GM23338 (cell line): Measurements from ENCODE around the gene DUSP1. TPM values are rescaled to one million over a fixed set of nuclear protein-coding genes. Genes with fewer than 3 reads are reported as not detected.

Source experiments
- ATAC-seq: fragments of 200-7000 bp; cut with Tn5 transposase; 3 replicates; pipeline ENCODE4 v1.9.1; 2020
- DNase-seq: peaks from one replicate; pipeline ENCODE4 v3.0.0-alpha.2; 2015; ENCODE audit warnings: low spot score
- H2AFZ ChIP-seq: fragments of 200-600 bp; sonication (generic); 2 replicates; pipeline ENCODE4 v1.8.0; 2016; ENCODE audit warnings: antibody characterized with exemption, mild to moderate bottlenecking, moderate library complexity
- H3F3A ChIP-seq: fragments of 200-600 bp; sonication (generic); replicated peaks from 2 replicates; pipeline ENCODE4 v1.8.0; 2017; ENCODE audit warnings: antibody characterized with exemption, mixed run types, low read depth
- H3K27ac ChIP-seq: fragments of 200-600 bp; sonication (generic); 2 replicates; pipeline ENCODE4 v1.6.1; 2016; ENCODE audit warnings: low read depth
- H3K27me3 ChIP-seq: fragments of 200-600 bp; sonication (generic); 2 replicates; pipeline ENCODE4 v1.8.0; 2016; ENCODE audit warnings: mild to moderate bottlenecking, mixed run types, moderate library complexity; ENCODE audit not compliant: insufficient read depth
- H3K36me3 ChIP-seq: fragments of 200-600 bp; sonication (generic); 2 replicates; pipeline ENCODE4 v1.8.0; 2016; ENCODE audit warnings: mild to moderate bottlenecking; ENCODE audit not compliant: insufficient read depth
- H3K4me1 ChIP-seq: fragments of 200-600 bp; sonication (generic); 2 replicates; pipeline ENCODE4 v1.8.0; 2016; ENCODE audit warnings: mild to moderate bottlenecking, moderate library complexity; ENCODE audit not compliant: insufficient read depth
- H3K4me2 ChIP-seq: fragments of 200-600 bp; sonication (generic); 2 replicates; pipeline ENCODE4 v1.7.1; 2017; ENCODE audit warnings: mixed run types
- H3K4me3 ChIP-seq: fragments of 200-600 bp; sonication (generic); 2 replicates; pipeline ENCODE4 v1.6.1; 2016; ENCODE audit warnings: mixed run types
- H3K79me2 ChIP-seq: fragments of 200-600 bp; sonication (generic); replicated peaks from 2 replicates; pipeline ENCODE4 v1.8.0; 2017; ENCODE audit warnings: mild to moderate bottlenecking; ENCODE audit not compliant: insufficient read depth
- H3K9me2 ChIP-seq: fragments of 200-600 bp; sonication (generic); 2 replicates; pipeline ENCODE4 v1.8.0; 2017; ENCODE audit not compliant: insufficient read depth
- H4K20me1 ChIP-seq: fragments of 200-600 bp; sonication (generic); replicated peaks from 2 replicates; pipeline ENCODE4 v1.8.0; 2017; ENCODE audit warnings: mild to moderate bottlenecking; ENCODE audit not compliant: insufficient read depth
- H3K27ac Mint-ChIP-seq: 2 replicates; pipeline ENCODE4 v1.8.0; 2020; ENCODE audit warnings: inconsistent platforms, mild to moderate bottlenecking, moderate library complexity, mixed read lengths
- H3K27me3 Mint-ChIP-seq: 3 replicates; pipeline ENCODE4 v1.8.0; 2022; ENCODE audit warnings: low read depth, mild to moderate bottlenecking, moderate library complexity, mixed read lengths, inconsistent platforms; ENCODE audit not compliant: insufficient read depth, poor library complexity
- H3K36me3 Mint-ChIP-seq: 3 replicates; pipeline ENCODE4 v1.8.0; 2021; ENCODE audit warnings: low read depth, mild to moderate bottlenecking, inconsistent platforms, moderate library complexity, mixed read lengths
- H3K4me1 Mint-ChIP-seq: 3 replicates; pipeline ENCODE4 v1.8.0; 2020; ENCODE audit warnings: mild to moderate bottlenecking, inconsistent platforms, mixed read lengths
- H3K4me3 Mint-ChIP-seq: 3 replicates; pipeline ENCODE4 v1.8.0; 2021; ENCODE audit warnings: moderate library complexity, mild to moderate bottlenecking, inconsistent platforms, mixed read lengths
- H3K9me3 Mint-ChIP-seq: 3 replicates; pipeline ENCODE4 v1.8.0; 2020; ENCODE audit warnings: moderate library complexity, mild to moderate bottlenecking, inconsistent platforms, mixed read lengths
- CREB1 ChIP-seq: fragments of 250-450 bp; sonication (Bioruptor Pico); IDR thresholded peaks from 2 replicates; pipeline ENCODE4 v1.5.0; 2020; ENCODE audit warnings: low read depth, mild to moderate bottlenecking, moderate library complexity
- EZH2 ChIP-seq: fragments of 200-600 bp; sonication (generic); IDR thresholded peaks from one replicate; pipeline ENCODE4 v1.8.0; 2017; ENCODE audit warnings: antibody characterized with exemption, mild to moderate bottlenecking, low read depth; ENCODE audit not compliant: unreplicated experiment
- EZH2phosphoT487 ChIP-seq: fragments of 200-600 bp; sonication (generic); IDR thresholded peaks from one replicate; pipeline ENCODE4 v1.8.1; 2018; ENCODE audit warnings: antibody characterized with exemption; ENCODE audit not compliant: unreplicated experiment
- JUNB ChIP-seq: IDR thresholded peaks from one replicate; pipeline ENCODE4 v1.6.1; 2016; ENCODE audit warnings: antibody characterized with exemption; ENCODE audit not compliant: unreplicated experiment
- NANOG ChIP-seq: IDR thresholded peaks from 2 replicates; pipeline ENCODE4 v1.6.1; 2016; ENCODE audit warnings: antibody characterized with exemption, borderline replicate concordance
- POLR2AphosphoS5 ChIP-seq: IDR thresholded peaks from 2 replicates; pipeline ENCODE4 v1.6.1; 2016; ENCODE audit warnings: antibody characterized with exemption, low read depth
- STAT1 ChIP-seq: IDR thresholded peaks from one replicate; pipeline ENCODE4 v1.6.1; 2016; ENCODE audit warnings: antibody characterized with exemption; ENCODE audit not compliant: unreplicated experiment
- ZNF114 ChIP-seq: fragments of 250-450 bp; sonication (Bioruptor Pico); IDR thresholded peaks from 2 replicates; pipeline ENCODE4 v1.5.0; 2020; ENCODE audit warnings: mild to moderate bottlenecking, moderate library complexity
- ZNF331 ChIP-seq: fragments of 250-450 bp; sonication (Bioruptor Pico); IDR thresholded peaks from 2 replicates; pipeline ENCODE4 v1.5.0; 2020; ENCODE audit warnings: low read depth, mild to moderate bottlenecking, moderate library complexity
- polyA plus RNA-seq: library from polyadenylated mRNA; unstranded; fragments of >200 nt; fragmentation: Nextera tagmentation; extraction: Ambion mirVana; gene quantifications from 2 replicates; pipeline ENCODE4 v1.2.1, GENCODE V29; 2016
- total RNA-seq: library from RNA; depleted of rRNA; stranded (reverse); fragments of >200 nt; shearing (Covaris generic); gene quantifications from 2 replicates; pipeline ENCODE4 v1.2.3, GENCODE V29; 2014
- TF ChIP-seq, protein P1 (sequence below), 2 experiments: fragments of 200-600 bp in 1 of 2; sonication (generic) in 1 of 2; conservative IDR thresholded peaks; 2 replicates each; pipeline versions ENCODE4 v1.5.1 to v1.6.1; 2016 to 2017; ENCODE audit warnings: antibody characterized with exemption in 2 of 2, low read depth in 2 of 2, mild to moderate bottlenecking in 2 of 2, moderate library complexity in 1 of 2
- TF ChIP-seq, protein P2 (sequence below): IDR thresholded peaks from 2 replicates; pipeline ENCODE4 v1.6.1; 2016; ENCODE audit warnings: antibody characterized with exemption
- TF ChIP-seq, protein P3 (sequence below): fragments of 250-450 bp; sonication (Bioruptor Pico); IDR thresholded peaks from 2 replicates; pipeline ENCODE4 v1.5.0; 2020; ENCODE audit warnings: mild to moderate bottlenecking, moderate library complexity

Gene DUSP1
- total and polyA plus RNA-seq, 2 experiments from 2014 or later = 9.7 to 17.2 TPM

DNA sequence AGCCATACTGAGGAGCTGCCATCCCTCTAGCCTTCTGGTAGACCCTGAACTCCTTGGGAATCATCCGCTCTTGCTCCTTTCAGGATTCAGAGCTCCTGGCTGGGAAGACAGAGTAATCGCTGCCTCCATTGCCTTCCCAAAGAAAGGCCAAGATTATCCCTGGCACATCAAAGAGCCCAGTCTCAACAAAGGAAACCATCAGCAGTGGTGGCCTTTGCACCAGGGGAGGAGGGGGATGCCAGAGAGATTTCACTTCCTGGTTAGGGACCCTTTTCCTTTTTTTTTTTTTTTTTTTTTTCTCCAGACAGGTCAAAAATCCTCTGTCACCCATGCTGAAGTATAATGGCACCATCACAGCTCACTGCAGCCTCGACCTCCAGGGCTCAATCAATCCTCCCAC, 47.1 kb upstream of the DUSP1 start:
- no peaks in the 10 kb centered on the region for H3K27me3 Mint-ChIP-seq
- Histone ChIP-seq H3K4me2 (no peak overlapping the region), H3K4me3 (no peak overlapping the region), H3K27me3 (no peaks in the 10 kb centered on the region), H4K20me1 (no peaks in the 10 kb centered on the region), H3K79me2 (no peaks in the 10 kb centered on the region), H2AFZ (no peak overlapping the region), H3K4me1 (no peaks in the 10 kb centered on the region), H3K27ac (no peak overlapping the region), H3K9me2 (no peaks in the 10 kb centered on the region), H3K36me3 (no peaks in the 10 kb centered on the region), H3F3A (no peaks in the 10 kb centered on the region)
- H3K27ac Mint-ChIP-seq = no peak overlapping the region
- H3K4me3 Mint-ChIP-seq = no peak overlapping the region
- H3K4me1 Mint-ChIP-seq = peaks cover 7% of the 10 kb centered on the region; the same call in 1 of the 3 replicates
- H3K36me3 Mint-ChIP-seq = no peaks in the 10 kb centered on the region
- DNase-seq (no peak), ATAC-seq (no peak)
- no peak for TF ChIP-seq EZH2phosphoT487
- TF ChIP-seq JUNB = no peak
- TF ChIP-seq POLR2AphosphoS5 = no peak
- no peak for TF ChIP-seq EZH2
- no peak for TF ChIP-seq NANOG
- TF ChIP-seq, protein P1, sequence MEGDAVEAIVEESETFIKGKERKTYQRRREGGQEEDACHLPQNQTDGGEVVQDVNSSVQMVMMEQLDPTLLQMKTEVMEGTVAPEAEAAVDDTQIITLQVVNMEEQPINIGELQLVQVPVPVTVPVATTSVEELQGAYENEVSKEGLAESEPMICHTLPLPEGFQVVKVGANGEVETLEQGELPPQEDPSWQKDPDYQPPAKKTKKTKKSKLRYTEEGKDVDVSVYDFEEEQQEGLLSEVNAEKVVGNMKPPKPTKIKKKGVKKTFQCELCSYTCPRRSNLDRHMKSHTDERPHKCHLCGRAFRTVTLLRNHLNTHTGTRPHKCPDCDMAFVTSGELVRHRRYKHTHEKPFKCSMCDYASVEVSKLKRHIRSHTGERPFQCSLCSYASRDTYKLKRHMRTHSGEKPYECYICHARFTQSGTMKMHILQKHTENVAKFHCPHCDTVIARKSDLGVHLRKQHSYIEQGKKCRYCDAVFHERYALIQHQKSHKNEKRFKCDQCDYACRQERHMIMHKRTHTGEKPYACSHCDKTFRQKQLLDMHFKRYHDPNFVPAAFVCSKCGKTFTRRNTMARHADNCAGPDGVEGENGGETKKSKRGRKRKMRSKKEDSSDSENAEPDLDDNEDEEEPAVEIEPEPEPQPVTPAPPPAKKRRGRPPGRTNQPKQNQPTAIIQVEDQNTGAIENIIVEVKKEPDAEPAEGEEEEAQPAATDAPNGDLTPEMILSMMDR (conservative IDR thresholded peaks at IDR 0.05; ENCODE audit: low read depth in 2 of 2) = no peak
- TF ChIP-seq STAT1 = no peak
- TF ChIP-seq ZNF114 = no peak
- no peak for TF ChIP-seq CREB1 (CRISPR knock-in tag)
- H3K9me3 Mint-ChIP-seq = no peaks in the 10 kb centered on the region

DNA sequence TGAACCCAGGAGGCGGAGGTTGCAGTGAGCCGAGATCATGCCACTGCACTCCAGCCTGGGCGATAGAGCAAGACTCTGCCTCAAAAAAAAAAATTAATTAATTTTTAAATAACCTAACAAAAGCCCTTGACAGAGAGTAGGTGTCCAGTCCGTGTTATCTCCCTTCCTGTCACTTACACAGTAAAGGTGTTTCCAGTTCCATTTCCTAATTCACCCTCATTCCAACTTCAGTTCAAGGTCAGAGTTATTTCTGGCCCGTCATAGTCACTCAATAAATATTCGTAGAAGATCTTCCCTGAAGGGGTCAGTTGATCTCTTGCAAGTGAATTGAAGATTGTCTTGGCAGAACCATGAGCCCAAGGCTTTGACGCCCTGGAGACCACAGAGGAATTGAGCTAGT, 46.7 kb upstream of the DUSP1 start:
- Histone ChIP-seq H3K27me3 (no peaks in the 10 kb centered on the region), H3K27ac (no peak overlapping the region), H2AFZ (no peak overlapping the region), H3K79me2 (no peaks in the 10 kb centered on the region), H3K9me2 (no peaks in the 10 kb centered on the region), H4K20me1 (no peaks in the 10 kb centered on the region), H3K4me2 (no peak overlapping the region), H3F3A (no peaks in the 10 kb centered on the region), H3K4me3 (no peak overlapping the region), H3K4me1 (no peaks in the 10 kb centered on the region), H3K36me3 (no peaks in the 10 kb centered on the region)
- no peak overlapping the region for H3K27ac Mint-ChIP-seq
- peaks cover 7% of the 10 kb centered on the region; the same call in 1 of the 3 replicates for H3K4me1 Mint-ChIP-seq
- ATAC-seq = no peak
- no peak overlapping the region for H3K4me3 Mint-ChIP-seq
- no peak for DNase-seq
- no peaks in the 10 kb centered on the region for H3K36me3 Mint-ChIP-seq
- H3K9me3 Mint-ChIP-seq = no peaks in the 10 kb centered on the region
- H3K27me3 Mint-ChIP-seq = no peaks in the 10 kb centered on the region
- no peak for TF ChIP-seq EZH2
- no peak for TF ChIP-seq STAT1
- TF ChIP-seq, protein P2, sequence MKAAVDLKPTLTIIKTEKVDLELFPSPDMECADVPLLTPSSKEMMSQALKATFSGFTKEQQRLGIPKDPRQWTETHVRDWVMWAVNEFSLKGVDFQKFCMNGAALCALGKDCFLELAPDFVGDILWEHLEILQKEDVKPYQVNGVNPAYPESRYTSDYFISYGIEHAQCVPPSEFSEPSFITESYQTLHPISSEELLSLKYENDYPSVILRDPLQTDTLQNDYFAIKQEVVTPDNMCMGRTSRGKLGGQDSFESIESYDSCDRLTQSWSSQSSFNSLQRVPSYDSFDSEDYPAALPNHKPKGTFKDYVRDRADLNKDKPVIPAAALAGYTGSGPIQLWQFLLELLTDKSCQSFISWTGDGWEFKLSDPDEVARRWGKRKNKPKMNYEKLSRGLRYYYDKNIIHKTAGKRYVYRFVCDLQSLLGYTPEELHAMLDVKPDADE = no peak
- TF ChIP-seq ZNF114 = no peak
- TF ChIP-seq JUNB = no peak
- no peak for TF ChIP-seq CREB1 (CRISPR knock-in tag)
- TF ChIP-seq ZNF331 (CRISPR knock-in tag) = no peak
- no peak for TF ChIP-seq POLR2AphosphoS5
- TF ChIP-seq, protein P3, sequence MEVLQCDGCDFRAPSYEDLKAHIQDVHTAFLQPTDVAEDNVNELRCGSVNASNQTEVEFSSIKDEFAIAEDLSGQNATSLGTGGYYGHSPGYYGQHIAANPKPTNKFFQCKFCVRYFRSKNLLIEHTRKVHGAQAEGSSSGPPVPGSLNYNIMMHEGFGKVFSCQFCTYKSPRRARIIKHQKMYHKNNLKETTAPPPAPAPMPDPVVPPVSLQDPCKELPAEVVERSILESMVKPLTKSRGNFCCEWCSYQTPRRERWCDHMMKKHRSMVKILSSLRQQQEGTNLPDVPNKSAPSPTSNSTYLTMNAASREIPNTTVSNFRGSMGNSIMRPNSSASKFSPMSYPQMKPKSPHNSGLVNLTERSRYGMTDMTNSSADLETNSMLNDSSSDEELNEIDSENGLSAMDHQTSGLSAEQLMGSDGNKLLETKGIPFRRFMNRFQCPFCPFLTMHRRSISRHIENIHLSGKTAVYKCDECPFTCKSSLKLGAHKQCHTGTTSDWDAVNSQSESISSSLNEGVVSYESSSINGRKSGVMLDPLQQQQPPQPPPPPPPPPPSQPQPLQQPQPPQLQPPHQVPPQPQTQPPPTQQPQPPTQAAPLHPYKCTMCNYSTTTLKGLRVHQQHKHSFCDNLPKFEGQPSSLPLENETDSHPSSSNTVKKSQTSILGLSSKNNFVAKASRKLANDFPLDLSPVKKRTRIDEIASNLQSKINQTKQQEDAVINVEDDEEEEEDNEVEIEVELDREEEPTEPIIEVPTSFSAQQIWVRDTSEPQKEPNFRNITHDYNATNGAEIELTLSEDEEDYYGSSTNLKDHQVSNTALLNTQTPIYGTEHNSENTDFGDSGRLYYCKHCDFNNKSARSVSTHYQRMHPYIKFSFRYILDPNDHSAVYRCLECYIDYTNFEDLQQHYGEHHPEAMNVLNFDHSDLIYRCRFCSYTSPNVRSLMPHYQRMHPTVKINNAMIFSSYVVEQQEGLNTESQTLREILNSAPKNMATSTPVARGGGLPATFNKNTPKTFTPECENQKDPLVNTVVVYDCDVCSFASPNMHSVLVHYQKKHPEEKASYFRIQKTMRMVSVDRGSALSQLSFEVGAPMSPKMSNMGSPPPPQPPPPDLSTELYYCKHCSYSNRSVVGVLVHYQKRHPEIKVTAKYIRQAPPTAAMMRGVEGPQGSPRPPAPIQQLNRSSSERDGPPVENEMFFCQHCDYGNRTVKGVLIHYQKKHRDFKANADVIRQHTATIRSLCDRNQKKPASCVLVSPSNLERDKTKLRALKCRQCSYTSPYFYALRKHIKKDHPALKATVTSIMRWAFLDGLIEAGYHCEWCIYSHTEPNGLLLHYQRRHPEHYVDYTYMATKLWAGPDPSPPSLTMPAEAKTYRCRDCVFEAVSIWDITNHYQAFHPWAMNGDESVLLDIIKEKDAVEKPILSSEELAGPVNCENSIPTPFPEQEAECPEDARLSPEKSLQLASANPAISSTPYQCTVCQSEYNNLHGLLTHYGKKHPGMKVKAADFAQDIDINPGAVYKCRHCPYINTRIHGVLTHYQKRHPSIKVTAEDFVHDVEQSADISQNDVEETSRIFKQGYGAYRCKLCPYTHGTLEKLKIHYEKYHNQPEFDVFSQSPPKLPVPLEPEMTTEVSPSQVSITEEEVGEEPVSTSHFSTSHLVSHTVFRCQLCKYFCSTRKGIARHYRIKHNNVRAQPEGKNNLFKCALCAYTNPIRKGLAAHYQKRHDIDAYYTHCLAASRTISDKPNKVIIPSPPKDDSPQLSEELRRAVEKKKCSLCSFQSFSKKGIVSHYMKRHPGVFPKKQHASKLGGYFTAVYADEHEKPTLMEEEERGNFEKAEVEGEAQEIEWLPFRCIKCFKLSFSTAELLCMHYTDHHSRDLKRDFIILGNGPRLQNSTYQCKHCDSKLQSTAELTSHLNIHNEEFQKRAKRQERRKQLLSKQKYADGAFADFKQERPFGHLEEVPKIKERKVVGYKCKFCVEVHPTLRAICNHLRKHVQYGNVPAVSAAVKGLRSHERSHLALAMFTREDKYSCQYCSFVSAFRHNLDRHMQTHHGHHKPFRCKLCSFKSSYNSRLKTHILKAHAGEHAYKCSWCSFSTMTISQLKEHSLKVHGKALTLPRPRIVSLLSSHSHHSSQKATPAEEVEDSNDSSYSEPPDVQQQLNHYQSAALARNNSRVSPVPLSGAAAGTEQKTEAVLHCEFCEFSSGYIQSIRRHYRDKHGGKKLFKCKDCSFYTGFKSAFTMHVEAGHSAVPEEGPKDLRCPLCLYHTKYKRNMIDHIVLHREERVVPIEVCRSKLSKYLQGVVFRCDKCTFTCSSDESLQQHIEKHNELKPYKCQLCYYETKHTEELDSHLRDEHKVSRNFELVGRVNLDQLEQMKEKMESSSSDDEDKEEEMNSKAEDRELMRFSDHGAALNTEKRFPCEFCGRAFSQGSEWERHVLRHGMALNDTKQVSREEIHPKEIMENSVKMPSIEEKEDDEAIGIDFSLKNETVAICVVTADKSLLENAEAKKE (CRISPR knock-in tag) = no peak
- TF ChIP-seq NANOG = no peak
